Activated CD8-positive, alpha-beta T cell treated with anti-CD3 and anti-CD28 coated beads, Interleukin-2, amount 10 ng/mL, durations not matched to agents 7 days and 5 days (primary cell): ENCODE data around the gene CLNK. TPM values are rescaled to one million over a fixed set of nuclear protein-coding genes. Genes with fewer than 3 reads are reported as not detected.
A peak's percentile ranks its signal among the peaks of the same experiment; 100 is the strongest.
"Not testable (repeated sequence)": the region's sequence is repeated elsewhere in the genome, so short reads cannot be mapped to it uniquely, and the experiment has no call there.

Source experiments
- ATAC-seq: fragments of 150-1000 bp; cut with Tn5 transposase; one replicate; pipeline ENCODE4 v1.10.0; 2021; ENCODE audit warnings: moderate library complexity
- CTCF ChIA-PET: fragments of 350-600 bp; sonication (Branson Sonifier 250); formaldehyde crosslinking; loops from one replicate; lab custom pipeline; 2021; ENCODE audit warnings: antibody characterized with exemption; lab: Charles Lee
- POLR2A ChIA-PET: fragments of 350-600 bp; sonication (Branson Sonifier 250); formaldehyde crosslinking; loops from one replicate; lab custom pipeline; 2021; ENCODE audit warnings: antibody characterized with exemption; lab: Charles Lee
- DNase-seq: peaks from one replicate; pipeline ENCODE4 v3.0.0-alpha.2; 2020
- H3K27ac Mint-ChIP-seq: one replicate; pipeline ENCODE4 v1.8.0; 2021; ENCODE audit warnings: mild to moderate bottlenecking, mixed read lengths
- H3K27me3 Mint-ChIP-seq: one replicate; pipeline ENCODE4 v1.8.0; 2021; ENCODE audit warnings: low read depth, mixed read lengths
- H3K36me3 Mint-ChIP-seq: one replicate; pipeline ENCODE4 v1.8.0; 2021; ENCODE audit warnings: low read depth, mixed read lengths
- H3K4me1 Mint-ChIP-seq: one replicate; pipeline ENCODE4 v1.8.0; 2021; ENCODE audit warnings: low read depth, mixed read lengths
- H3K4me3 Mint-ChIP-seq: one replicate; pipeline ENCODE4 v1.8.0; 2021; ENCODE audit warnings: mild to moderate bottlenecking, mixed read lengths
- H3K9me3 Mint-ChIP-seq: one replicate; pipeline ENCODE4 v1.8.0; 2022; ENCODE audit warnings: mixed read lengths; ENCODE audit not compliant: insufficient read depth
- total RNA-seq, 2 experiments: library from RNA; stranded (reverse); gene quantifications; one replicate each; pipeline ENCODE4 v1.2.3, GENCODE V29; 2021

CLNK gene
- total RNA-seq, 2 experiments from 2014 or later: not detected

DNA sequence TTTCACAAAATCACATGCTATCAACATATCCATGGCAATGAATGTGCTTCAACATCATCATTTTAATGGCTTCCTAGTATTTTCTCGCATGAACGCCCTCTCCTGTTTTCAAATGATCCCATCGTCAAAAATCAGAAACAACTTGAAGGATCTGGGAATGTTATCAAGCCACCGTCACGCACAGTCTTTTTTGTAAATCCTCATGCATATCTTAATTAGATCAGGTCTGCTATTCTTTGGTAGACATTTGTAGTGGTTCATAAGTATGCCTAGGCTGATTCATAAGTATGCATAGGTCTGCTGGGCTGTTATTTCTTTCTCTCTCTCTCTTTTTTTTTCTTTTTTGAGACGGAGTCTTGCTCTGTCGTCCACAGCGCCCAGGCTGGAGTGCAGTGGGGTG lies 101.6 kb downstream of the CLNK start:
- Mint-ChIP-seq H3K27me3 (peaks cover 3% of the 10 kb centered on the region), H3K9me3 (no peaks in the 10 kb centered on the region), H3K4me3 (no peak overlapping the region), H3K4me1 (peaks cover 15% of the 10 kb centered on the region), H3K36me3 (no peaks in the 10 kb centered on the region), H3K27ac (no peak overlapping the region)
- CTCF ChIA-PET: interaction anchor here (1.5 kb wide), 3 partner anchors 15 to 841 kb away, joined by 3 to 4 read pairs (median 4); no protein-coding TSS in a partner anchor
- DNase-seq (no peak), ATAC-seq (no peak)
- POLR2A ChIA-PET: no interaction called here

DNA sequence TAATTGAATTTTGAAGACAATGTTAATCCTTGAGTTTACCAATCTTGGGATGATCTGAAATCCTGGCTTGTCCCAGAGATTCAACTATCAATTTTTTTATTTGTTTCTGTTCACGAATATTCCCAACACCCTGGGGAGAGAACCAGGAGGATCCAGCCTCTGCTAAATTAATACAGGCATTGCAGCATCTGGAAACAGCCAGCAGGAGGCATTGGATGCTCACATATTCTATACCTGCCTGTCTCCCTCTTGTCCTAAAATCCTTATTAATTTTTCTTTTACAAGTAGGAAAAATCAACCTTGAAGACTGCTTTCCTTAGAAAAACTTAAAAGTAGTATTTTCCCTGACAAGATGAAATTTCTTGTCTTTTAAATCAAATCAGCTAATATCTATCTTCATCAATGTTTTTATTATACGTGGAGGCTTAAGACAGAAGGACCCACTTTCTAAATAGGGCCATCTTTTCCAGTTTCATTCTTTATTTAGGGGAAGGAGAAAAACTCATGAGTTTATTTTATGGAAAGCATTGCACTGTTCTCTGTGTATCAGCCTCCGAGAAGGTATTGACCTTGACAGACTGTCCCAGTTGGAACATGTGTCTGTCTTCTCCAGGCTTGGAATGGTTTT lies 102.4 kb downstream of the CLNK start:
- Mint-ChIP-seq H3K4me3 (no peak overlapping the region), H3K27ac (no peak overlapping the region), H3K36me3 (no peaks in the 10 kb centered on the region), H3K9me3 (no peaks in the 10 kb centered on the region), H3K4me1 (peaks cover 9% of the 10 kb centered on the region), H3K27me3 (peaks cover 3% of the 10 kb centered on the region)
- DNase-seq: peak; percentile 36
- POLR2A ChIA-PET: no interaction called here
- ATAC-seq: no peak
- CTCF ChIA-PET: interaction anchor here (1.5 kb wide), 3 partner anchors 16 to 842 kb away, joined by 3 to 4 read pairs (median 4); no protein-coding TSS in a partner anchor

DNA sequence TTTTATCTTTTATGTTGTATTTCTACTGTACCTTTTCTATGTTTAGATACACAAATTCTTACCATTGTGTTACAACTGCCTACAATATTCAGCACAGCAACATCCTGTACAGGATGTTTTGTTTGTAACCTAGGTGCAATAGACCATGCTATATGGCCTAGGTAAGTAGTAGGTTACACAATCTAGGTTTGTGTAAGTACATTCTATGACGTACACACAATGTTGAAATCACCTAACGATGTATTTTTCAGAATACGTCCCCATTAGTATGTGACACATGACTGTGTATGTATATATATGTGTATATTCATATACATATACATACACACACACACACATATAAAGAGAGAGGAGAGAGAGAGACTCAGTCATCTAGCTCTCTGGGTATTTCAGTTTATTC lies 103.5 kb downstream of the CLNK start:
- ATAC-seq: no peak

DNA sequence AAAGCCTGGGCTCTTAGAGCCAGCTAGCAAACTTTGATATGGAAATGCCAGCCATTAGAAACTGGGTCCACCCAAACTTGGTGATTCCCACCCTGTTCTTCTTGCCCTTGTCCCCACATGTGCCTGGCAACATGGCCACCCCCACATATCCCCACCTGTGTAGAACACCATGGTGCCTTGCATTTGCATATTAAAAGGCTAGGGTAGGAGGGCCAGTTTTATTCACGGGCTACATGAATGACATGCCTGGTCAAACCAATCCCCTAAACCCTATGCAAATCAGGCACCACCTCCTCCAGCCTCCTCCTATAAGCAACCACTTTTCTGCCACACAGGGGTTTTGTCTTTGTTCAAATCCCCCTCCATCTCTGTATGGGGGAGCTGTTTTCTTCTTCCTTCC lies 104.9 kb downstream of the CLNK start:
- no peaks in the 10 kb centered on the region for H3K36me3 Mint-ChIP-seq
- ATAC-seq (no peak), DNase-seq (no peak)
- peaks cover 3% of the 10 kb centered on the region for H3K27me3 Mint-ChIP-seq
- no peaks in the 10 kb centered on the region for H3K9me3 Mint-ChIP-seq
- ChIA-PET POLR2A (interaction anchor here (0.6 kb wide), 1 partner anchor 212 kb away, joined by 3 read pairs; no protein-coding TSS in a partner anchor), CTCF (interaction anchor here (2.3 kb wide), 1 partner anchor 11 kb away, joined by 6 read pairs; no protein-coding TSS in a partner anchor)
- H3K4me3 Mint-ChIP-seq: no peak overlapping the region
- H3K27ac Mint-ChIP-seq: no peak overlapping the region
- H3K4me1 Mint-ChIP-seq: peaks cover 10% of the 10 kb centered on the region

More for the DNA sequence above, 103.5 kb downstream of the CLNK start:
- no peak overlapping the region for H3K27ac Mint-ChIP-seq
- H3K9me3 Mint-ChIP-seq: no peaks in the 10 kb centered on the region
- peaks cover 3% of the 10 kb centered on the region for H3K27me3 Mint-ChIP-seq
- no peaks in the 10 kb centered on the region for H3K36me3 Mint-ChIP-seq
- DNase-seq: no peak
- ChIA-PET POLR2A (no interaction called here), CTCF (interaction anchor here (0.5 to 2.3 kb wide), 4 partner anchors 9 to 843 kb away, joined by 3 to 6 read pairs (median 4); no protein-coding TSS in a partner anchor)
- peaks cover 11% of the 10 kb centered on the region for H3K4me1 Mint-ChIP-seq
- H3K4me3 Mint-ChIP-seq: no peak overlapping the region

DNA sequence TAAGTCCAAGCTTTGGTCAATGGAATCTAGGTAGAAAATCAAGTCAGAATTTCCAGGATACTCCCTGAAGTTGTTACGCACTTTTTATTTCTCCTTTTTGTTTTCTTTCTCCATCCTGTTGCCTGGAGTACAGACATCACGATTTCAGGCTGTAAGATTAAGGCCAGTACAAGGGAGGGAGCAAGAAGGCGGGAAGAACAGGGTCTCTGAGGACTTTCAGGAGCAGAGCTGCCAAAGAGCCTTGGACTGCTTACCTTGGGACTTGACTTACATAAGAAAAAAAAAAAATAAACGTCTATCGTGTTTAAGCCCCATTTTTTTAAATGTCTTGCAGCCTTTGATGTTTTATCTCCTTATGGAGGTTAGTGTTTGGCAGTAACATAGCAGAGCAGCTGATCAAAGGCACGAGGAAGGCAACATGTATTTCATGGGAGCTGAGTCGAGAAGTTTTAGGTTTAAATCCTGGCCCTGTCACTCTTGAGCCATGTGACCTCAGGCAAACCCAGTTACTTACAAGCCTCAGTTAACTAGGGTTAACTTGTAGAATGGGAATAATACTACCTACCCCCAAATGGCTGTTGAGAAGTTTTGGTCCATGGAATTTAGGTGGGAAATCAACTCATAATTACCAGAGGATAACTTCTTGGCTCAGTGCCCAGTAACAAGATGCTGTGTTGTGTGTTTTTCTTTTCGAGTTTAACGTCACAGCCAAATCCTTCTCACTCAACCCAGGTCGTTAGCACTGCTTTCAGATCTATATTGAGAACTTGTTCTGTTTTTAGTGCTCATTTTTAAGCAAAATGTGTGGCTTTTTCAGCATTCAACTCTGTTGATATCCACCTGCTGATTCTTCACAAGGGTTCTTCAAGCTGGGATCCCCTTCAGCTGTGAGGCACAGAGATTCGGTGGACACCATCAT lies 106.8 kb downstream of the CLNK start:
- H3K9me3 Mint-ChIP-seq: no peaks in the 10 kb centered on the region
- H3K4me1 Mint-ChIP-seq: peaks cover 5% of the 10 kb centered on the region
- peaks cover 3% of the 10 kb centered on the region for H3K27me3 Mint-ChIP-seq
- H3K4me3 Mint-ChIP-seq: no peak overlapping the region
- no peak for DNase-seq
- no peak for ATAC-seq
- no peaks in the 10 kb centered on the region for H3K36me3 Mint-ChIP-seq
- no peak overlapping the region for H3K27ac Mint-ChIP-seq
- POLR2A ChIA-PET: interaction anchor here (0.6 kb wide), 1 partner anchor 377 kb away, joined by 3 read pairs; no protein-coding TSS in a partner anchor
- CTCF ChIA-PET: no interaction called here

DNA sequence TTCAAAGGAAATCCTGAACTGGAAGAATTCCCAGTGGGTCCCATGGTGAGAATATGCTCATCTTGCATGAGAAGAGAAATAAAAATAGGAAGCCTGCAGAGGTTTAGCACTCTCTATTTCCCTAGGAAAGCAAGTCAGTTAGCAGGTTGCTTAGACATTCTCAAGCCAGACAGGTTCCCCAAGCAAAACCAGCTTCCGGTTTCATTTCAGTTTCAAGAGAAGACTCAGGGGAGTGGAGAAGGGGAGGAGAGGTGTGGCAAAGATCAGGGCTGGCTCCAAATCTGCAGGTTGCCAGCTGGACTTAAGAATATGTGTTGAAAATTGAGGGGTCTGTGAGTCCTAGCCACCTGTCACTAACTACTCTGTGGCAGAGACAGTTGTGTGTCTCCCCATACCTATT lies 107.5 kb downstream of the CLNK start:
- CTCF ChIA-PET: no interaction called here
- no peak overlapping the region for H3K4me3 Mint-ChIP-seq
- DNase-seq (no peak), ATAC-seq (no peak)
- H3K27ac Mint-ChIP-seq: no peak overlapping the region
- H3K4me1 Mint-ChIP-seq: peaks cover 5% of the 10 kb centered on the region
- H3K36me3 Mint-ChIP-seq: no peaks in the 10 kb centered on the region
- POLR2A ChIA-PET: no interaction called here
- no peaks in the 10 kb centered on the region for H3K9me3 Mint-ChIP-seq
- peaks cover 6% of the 10 kb centered on the region for H3K27me3 Mint-ChIP-seq

DNA sequence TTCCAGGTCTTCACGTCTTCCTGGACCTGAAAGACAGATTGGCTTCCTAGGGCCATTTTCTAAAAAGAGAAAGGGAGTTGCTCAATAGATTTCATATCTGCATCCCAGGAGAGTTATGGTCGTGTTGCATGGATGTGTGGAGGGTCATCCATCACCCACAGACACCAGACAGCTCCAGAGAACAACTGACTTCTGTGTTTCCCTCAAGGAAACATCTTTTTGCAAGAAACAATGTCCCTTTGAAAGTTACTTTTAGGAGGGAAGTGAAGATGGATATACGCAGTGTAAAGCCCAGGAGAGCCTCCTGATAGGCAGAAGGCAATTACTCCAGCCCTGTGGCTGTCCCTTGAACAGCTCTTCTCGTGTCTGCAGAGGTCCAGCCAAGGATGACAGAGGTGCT lies 108.3 kb downstream of the CLNK start:
- ChIA-PET CTCF (no interaction called here), POLR2A (no interaction called here)
- no peaks in the 10 kb centered on the region for H3K36me3 Mint-ChIP-seq
- ATAC-seq (no peak), DNase-seq (no peak)
- H3K4me3 Mint-ChIP-seq: no peak overlapping the region
- H3K27me3 Mint-ChIP-seq: peaks cover 7% of the 10 kb centered on the region
- H3K9me3 Mint-ChIP-seq: no peaks in the 10 kb centered on the region
- H3K4me1 Mint-ChIP-seq: peaks cover 5% of the 10 kb centered on the region
- H3K27ac Mint-ChIP-seq: no peak overlapping the region

DNA sequence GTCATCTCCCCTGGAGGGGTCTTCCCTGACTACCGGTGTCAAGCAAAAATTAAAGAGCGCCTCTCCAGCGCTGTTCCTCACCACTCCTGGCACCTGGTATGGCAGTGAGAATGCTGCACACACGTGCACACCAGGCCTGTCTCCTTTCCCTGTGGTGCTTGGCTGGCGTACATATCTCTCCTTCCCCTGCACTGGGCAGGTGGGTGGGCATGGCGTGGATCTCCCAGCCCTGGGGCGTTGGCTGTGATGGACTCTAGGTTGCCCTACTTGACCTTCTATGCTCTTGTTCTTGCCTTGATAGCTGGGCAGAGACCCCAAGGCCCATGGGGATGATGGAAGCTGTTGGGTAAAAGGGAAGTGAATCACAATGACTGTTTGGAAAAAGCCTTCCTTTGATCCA lies 109.2 kb downstream of the CLNK start:
- peaks cover 5% of the 10 kb centered on the region for H3K4me1 Mint-ChIP-seq
- no peak overlapping the region for H3K4me3 Mint-ChIP-seq
- ATAC-seq: no peak
- no peak for DNase-seq
- no peak overlapping the region for H3K27ac Mint-ChIP-seq
- CTCF ChIA-PET: no interaction called here
- no peaks in the 10 kb centered on the region for H3K9me3 Mint-ChIP-seq
- POLR2A ChIA-PET: no interaction called here
- H3K36me3 Mint-ChIP-seq: no peaks in the 10 kb centered on the region
- H3K27me3 Mint-ChIP-seq: peaks cover 7% of the 10 kb centered on the region

DNA sequence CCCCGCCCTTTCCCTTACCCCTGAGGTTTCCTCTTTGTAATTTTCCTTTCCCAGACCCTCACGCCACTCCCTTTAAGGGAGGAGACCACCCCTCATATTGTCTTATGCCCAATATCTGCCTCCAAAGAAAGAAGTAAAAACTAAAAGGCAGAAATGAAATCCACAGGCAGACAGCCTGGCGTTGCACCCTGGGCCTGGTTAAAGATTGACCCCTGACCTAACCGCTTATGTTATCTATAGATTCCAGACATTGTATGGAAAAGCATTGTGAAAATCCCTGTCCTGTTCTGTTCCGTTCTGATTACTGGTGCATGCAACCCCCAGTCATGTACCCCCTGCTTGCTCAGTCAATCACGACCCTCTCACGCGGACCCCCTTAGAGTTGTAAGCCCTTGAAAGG lies 110.0 kb downstream of the CLNK start:
- H3K9me3 Mint-ChIP-seq, ATAC-seq, H3K4me1 Mint-ChIP-seq, DNase-seq, POLR2A ChIA-PET, H3K36me3 Mint-ChIP-seq, H3K27ac Mint-ChIP-seq, H3K27me3 Mint-ChIP-seq, H3K4me3 Mint-ChIP-seq, CTCF ChIA-PET: not testable (repeated sequence)

DNA sequence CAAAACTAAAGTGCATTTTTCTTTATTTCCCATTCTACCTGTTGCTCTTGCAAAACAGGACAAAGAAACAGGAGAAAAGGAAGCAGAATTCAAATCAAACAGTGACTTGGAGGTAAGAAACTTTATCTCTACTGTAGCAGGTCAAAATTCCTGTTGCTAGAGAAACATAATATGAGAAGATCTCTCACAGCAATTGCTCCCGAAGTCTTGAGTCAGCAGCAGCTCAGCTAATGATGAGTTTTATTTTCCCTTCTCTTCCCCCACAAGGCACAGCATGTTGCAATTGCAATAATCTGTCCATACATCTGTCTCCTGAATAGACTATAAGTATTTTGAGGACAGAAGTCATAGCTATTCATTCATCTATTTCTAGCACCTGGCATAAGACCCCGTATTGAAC lies 112.7 kb downstream of the CLNK start:
- DNase-seq (no peak), ATAC-seq (no peak)
- ChIA-PET CTCF (no interaction called here), POLR2A (no interaction called here)
- Mint-ChIP-seq H3K9me3 (no peaks in the 10 kb centered on the region), H3K4me1 (peaks cover 4% of the 10 kb centered on the region), H3K36me3 (no peaks in the 10 kb centered on the region), H3K27me3 (peaks cover 9% of the 10 kb centered on the region), H3K4me3 (no peak overlapping the region), H3K27ac (no peak overlapping the region)

DNA sequence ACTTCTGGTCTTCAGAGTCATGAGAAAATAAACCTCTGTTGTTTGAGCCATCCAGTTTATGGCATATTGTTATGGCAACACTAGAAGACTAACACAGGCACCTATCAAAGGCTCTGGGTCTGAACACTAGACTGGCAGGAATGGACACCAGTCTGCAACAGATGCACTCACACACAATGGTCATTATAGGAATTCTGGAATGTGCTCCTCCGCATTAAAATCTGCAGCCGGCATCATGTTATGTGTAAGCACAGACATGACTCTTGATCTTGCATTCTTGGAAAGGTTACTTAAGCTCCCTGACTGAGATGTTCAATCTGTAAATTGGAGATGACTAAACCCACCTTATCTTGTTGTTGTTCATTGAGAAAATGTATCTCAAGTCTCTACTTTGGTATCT lies 115.1 kb downstream of the CLNK start:
- H3K27me3 Mint-ChIP-seq: peaks cover 9% of the 10 kb centered on the region
- no peak overlapping the region for H3K27ac Mint-ChIP-seq
- peaks cover 4% of the 10 kb centered on the region for H3K4me1 Mint-ChIP-seq
- DNase-seq (no peak), ATAC-seq (no peak)
- no peaks in the 10 kb centered on the region for H3K9me3 Mint-ChIP-seq
- no peaks in the 10 kb centered on the region for H3K36me3 Mint-ChIP-seq
- ChIA-PET POLR2A (no interaction called here), CTCF (no interaction called here)
- no peak overlapping the region for H3K4me3 Mint-ChIP-seq

DNA sequence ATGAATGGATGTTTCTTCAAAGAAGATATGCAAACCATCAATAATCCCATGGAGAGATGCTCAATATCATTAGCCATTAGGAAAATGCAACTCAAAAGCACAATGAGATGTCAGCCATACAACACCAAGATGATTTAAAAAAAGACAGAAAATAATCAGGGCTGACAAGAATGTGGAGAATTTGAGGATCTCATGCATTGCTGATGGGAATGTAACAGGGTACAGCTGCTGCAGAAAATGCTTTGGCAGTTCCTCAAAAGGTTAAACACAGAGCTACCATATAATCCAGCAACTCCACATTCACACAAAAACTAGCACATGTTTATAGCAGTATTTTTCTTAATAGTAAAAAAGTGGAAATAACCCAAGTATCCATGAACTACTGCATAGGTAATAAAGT lies 116.8 kb downstream of the CLNK start:
- H3K36me3 Mint-ChIP-seq: no peaks in the 10 kb centered on the region
- no peak for ATAC-seq

More for the DNA sequence above, 116.8 kb downstream of the CLNK start:
- no peaks in the 10 kb centered on the region for H3K4me1 Mint-ChIP-seq
- ChIA-PET CTCF (no interaction called here), POLR2A (no interaction called here)
- no peak for DNase-seq
- H3K9me3 Mint-ChIP-seq: no peaks in the 10 kb centered on the region
- H3K27me3 Mint-ChIP-seq: peaks cover 11% of the 10 kb centered on the region
- no peak overlapping the region for H3K27ac Mint-ChIP-seq
- no peak overlapping the region for H3K4me3 Mint-ChIP-seq
